ENCODE data around the gene RHOG.

DNA sequence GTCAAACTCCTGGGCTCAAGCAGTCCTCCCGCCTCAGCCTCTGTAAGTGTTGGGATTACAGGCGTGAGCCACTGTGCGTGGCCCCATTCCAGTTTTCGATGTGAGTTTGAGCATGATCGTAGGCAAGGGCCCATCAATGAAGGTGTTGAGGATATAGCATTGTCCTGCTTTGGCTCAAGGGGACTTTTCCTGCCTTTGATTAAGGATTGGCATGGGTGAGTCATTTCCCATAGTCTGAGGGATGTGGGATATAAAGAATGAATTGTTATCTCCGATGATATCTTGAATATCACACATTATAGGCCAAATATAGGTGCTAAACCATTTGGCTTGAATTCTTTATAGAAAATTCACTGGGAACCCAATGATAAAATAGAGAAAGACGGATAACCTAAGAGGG is 45.1 kb upstream of the RHOG start:
- TF ChIP-seq, protein P1, sequence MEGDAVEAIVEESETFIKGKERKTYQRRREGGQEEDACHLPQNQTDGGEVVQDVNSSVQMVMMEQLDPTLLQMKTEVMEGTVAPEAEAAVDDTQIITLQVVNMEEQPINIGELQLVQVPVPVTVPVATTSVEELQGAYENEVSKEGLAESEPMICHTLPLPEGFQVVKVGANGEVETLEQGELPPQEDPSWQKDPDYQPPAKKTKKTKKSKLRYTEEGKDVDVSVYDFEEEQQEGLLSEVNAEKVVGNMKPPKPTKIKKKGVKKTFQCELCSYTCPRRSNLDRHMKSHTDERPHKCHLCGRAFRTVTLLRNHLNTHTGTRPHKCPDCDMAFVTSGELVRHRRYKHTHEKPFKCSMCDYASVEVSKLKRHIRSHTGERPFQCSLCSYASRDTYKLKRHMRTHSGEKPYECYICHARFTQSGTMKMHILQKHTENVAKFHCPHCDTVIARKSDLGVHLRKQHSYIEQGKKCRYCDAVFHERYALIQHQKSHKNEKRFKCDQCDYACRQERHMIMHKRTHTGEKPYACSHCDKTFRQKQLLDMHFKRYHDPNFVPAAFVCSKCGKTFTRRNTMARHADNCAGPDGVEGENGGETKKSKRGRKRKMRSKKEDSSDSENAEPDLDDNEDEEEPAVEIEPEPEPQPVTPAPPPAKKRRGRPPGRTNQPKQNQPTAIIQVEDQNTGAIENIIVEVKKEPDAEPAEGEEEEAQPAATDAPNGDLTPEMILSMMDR (IDR thresholded peaks at IDR 0.05), result no peak
- no peak for TF ChIP-seq POLR2A (IDR thresholded peaks at IDR 0.05)
